Endodermal cell (in vitro differentiated cells): ENCODE data around the gene CXCL6. TPM values are rescaled to one million over a fixed set of nuclear protein-coding genes. Genes with fewer than 3 reads are reported as not detected.

ENCODE experiments used
- DNase-seq: peaks from one replicate; pipeline ENCODE4 v3.0.0-alpha.2; 2017
- H3K27ac ChIP-seq: 2 replicates; pipeline ENCODE4 v1.5.1; 2013; ENCODE audit warnings: mild to moderate bottlenecking, low read depth, low read length, moderate library complexity
- H3K27me3 ChIP-seq: 2 replicates; pipeline ENCODE4 v1.6.1; 2013; ENCODE audit warnings: mild to moderate bottlenecking, low read length, moderate library complexity; ENCODE audit not compliant: insufficient read depth, control insufficient read depth, poor library complexity, severe bottlenecking
- H3K36me3 ChIP-seq: 2 replicates; pipeline ENCODE4 v1.7.0; 2013; ENCODE audit warnings: mild to moderate bottlenecking, low read length, moderate library complexity; ENCODE audit not compliant: control insufficient read depth, insufficient read depth
- H3K4me1 ChIP-seq: one replicate; pipeline ENCODE4 v1.7.0; 2013; ENCODE audit warnings: low read length; ENCODE audit not compliant: control insufficient read depth, insufficient read depth
- H3K4me3 ChIP-seq: 2 replicates; pipeline ENCODE4 v1.5.1; 2013; ENCODE audit warnings: mild to moderate bottlenecking, low read length, moderate library complexity
- H3K9ac ChIP-seq: 2 replicates; pipeline ENCODE4 v1.6.1; 2013; ENCODE audit warnings: mild to moderate bottlenecking, low read length, moderate library complexity; ENCODE audit not compliant: poor library complexity, severe bottlenecking; ENCODE audit errors: extremely low read depth
- H3K9me3 ChIP-seq: 2 replicates; pipeline ENCODE4 v1.6.1; 2013; ENCODE audit warnings: mild to moderate bottlenecking, low read length, moderate library complexity; ENCODE audit not compliant: control insufficient read depth
- H3K27ac Mint-ChIP-seq: 2 replicates; pipeline ENCODE4 v1.8.0; 2020; ENCODE audit warnings: mixed read lengths
- H3K27me3 Mint-ChIP-seq: 2 replicates; pipeline ENCODE4 v1.8.0; 2021; ENCODE audit warnings: mild to moderate bottlenecking, mixed read lengths; ENCODE audit not compliant: insufficient read depth
- H3K36me3 Mint-ChIP-seq: 2 replicates; pipeline ENCODE4 v1.8.0; 2020; ENCODE audit warnings: low read depth, mixed read lengths
- H3K4me1 Mint-ChIP-seq: 2 replicates; pipeline ENCODE4 v1.8.0; 2020; ENCODE audit warnings: mixed read lengths
- H3K4me3 Mint-ChIP-seq: 2 replicates; pipeline ENCODE4 v1.8.0; 2020; ENCODE audit warnings: mild to moderate bottlenecking, moderate library complexity, mixed read lengths
- H3K9me3 Mint-ChIP-seq: 2 replicates; pipeline ENCODE4 v1.8.0; 2020; ENCODE audit warnings: mild to moderate bottlenecking, mixed read lengths
- WGBS, 2 experiments: methylation state at CpG; one replicate each; pipeline versions ENCODE4 v1.1.5 to v1.1.7; 2013; ENCODE audit warnings: missing lambda C conversion rate in 2 of 2, mixed read lengths in 1 of 2; ENCODE audit not compliant: insufficient coverage in 1 of 2, insufficient read length in 1 of 2; 5-methylcytosine and 5-hydroxymethylcytosine counted together
- total RNA-seq, 2 donors: library from RNA; stranded (reverse); fragmentation: NEBNext Ultra II Directional in 1 of 2; extraction: Animal tissue kit (Norgen Biotek cat#: 25700) in 1 of 2; gene quantifications; 2 replicates in 1 of 2; 3 replicates in 1 of 2; pipeline ENCODE4 v1.2.1, GENCODE V29; 2021
- TF ChIP-seq, protein P1 (sequence below): fragments of 200-600 bp; sonication (generic); conservative IDR thresholded peaks from 2 replicates; pipeline ENCODE4 v1.5.0; 2021; ENCODE audit warnings: antibody characterized with exemption, mild to moderate bottlenecking

The CXCL6 gene
- total RNA-seq, 2 donors from 2014 or later, result 0.46 to 1.2 TPM

DNA sequence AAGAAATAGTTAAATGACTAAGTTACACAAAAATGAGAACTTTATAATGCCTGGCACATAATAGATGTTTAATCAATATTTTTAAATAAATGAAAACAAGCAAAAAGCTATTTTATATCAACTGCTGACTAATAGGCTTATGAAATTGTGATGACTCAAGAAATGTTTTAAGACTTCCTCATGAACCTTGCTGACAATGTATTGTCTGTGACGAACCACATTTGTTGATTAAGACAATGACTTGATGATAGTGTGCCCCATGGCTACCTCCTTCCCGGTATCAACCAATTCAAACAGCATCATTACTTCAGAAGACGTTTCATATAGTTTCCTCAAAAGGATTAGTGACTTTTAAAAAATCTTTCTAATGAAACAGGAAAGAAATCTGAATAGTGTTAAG lies 7.9 kb downstream of the CXCL6 start:
- no peaks in the 10 kb centered on the region for H3K36me3 ChIP-seq
- no peak for DNase-seq
- H3K9me3 Mint-ChIP-seq, result no peaks in the 10 kb centered on the region
- no peak overlapping the region for H3K27ac Mint-ChIP-seq
- H3K4me3 Mint-ChIP-seq, result no peak overlapping the region
- peaks cover 30% of the 10 kb centered on the region for H3K27me3 Mint-ChIP-seq
- WGBS, 2 experiments, result 43 to 60% methylated on average over 1 to 3 of the region's 3 CpGs
- TF ChIP-seq, protein P1, sequence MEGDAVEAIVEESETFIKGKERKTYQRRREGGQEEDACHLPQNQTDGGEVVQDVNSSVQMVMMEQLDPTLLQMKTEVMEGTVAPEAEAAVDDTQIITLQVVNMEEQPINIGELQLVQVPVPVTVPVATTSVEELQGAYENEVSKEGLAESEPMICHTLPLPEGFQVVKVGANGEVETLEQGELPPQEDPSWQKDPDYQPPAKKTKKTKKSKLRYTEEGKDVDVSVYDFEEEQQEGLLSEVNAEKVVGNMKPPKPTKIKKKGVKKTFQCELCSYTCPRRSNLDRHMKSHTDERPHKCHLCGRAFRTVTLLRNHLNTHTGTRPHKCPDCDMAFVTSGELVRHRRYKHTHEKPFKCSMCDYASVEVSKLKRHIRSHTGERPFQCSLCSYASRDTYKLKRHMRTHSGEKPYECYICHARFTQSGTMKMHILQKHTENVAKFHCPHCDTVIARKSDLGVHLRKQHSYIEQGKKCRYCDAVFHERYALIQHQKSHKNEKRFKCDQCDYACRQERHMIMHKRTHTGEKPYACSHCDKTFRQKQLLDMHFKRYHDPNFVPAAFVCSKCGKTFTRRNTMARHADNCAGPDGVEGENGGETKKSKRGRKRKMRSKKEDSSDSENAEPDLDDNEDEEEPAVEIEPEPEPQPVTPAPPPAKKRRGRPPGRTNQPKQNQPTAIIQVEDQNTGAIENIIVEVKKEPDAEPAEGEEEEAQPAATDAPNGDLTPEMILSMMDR, result no peak
- peaks cover 22% of the 10 kb centered on the region for H3K4me1 Mint-ChIP-seq
- no peak overlapping the region for H3K27ac ChIP-seq
- no peaks in the 10 kb centered on the region for H3K36me3 Mint-ChIP-seq
- no peaks in the 10 kb centered on the region for H3K9me3 ChIP-seq
- H3K4me3 ChIP-seq, result peak overlapping the region; percentile 16
- no peaks in the 10 kb centered on the region for H3K4me1 ChIP-seq
- no peak overlapping the region for H3K9ac ChIP-seq
- peaks cover 4% of the 10 kb centered on the region for H3K27me3 ChIP-seq

GRCh38 chr4:73844806-73845205 lies 8.3 kb downstream of the CXCL6 start:
- Mint-ChIP-seq H3K27me3 (peaks cover 26% of the 10 kb centered on the region), H3K4me3 (no peak overlapping the region), H3K9me3 (no peaks in the 10 kb centered on the region), H3K4me1 (peaks cover 22% of the 10 kb centered on the region), H3K36me3 (no peaks in the 10 kb centered on the region), H3K27ac (no peak overlapping the region)
- no peaks in the 10 kb centered on the region for H3K27me3 ChIP-seq
- H3K9me3 ChIP-seq, result no peaks in the 10 kb centered on the region
- no peak overlapping the region for H3K9ac ChIP-seq
- 38 to 40% methylated on average over 1 of the region's 2 CpGs for WGBS, 2 experiments
- peak overlapping the region; percentile 16 for H3K4me3 ChIP-seq
- H3K36me3 ChIP-seq, result no peaks in the 10 kb centered on the region
- TF ChIP-seq, protein P1, result no peak
- H3K27ac ChIP-seq, result no peak overlapping the region
- H3K4me1 ChIP-seq, result no peaks in the 10 kb centered on the region
- no peak for DNase-seq

- Mint-ChIP-seq H3K27ac (no peak overlapping the region), H3K27me3 (peaks cover 34% of the 10 kb centered on the region), H3K4me3 (no peak overlapping the region), H3K9me3 (no peaks in the 10 kb centered on the region), H3K4me1 (peaks cover 22% of the 10 kb centered on the region), H3K36me3 (no peaks in the 10 kb centered on the region)
- TF ChIP-seq, protein P1, result no peak
- no peak for DNase-seq
- Histone ChIP-seq H3K27ac (no peak overlapping the region), H3K9ac (no peak overlapping the region), H3K4me3 (no peak overlapping the region), H3K9me3 (no peaks in the 10 kb centered on the region), H3K36me3 (no peaks in the 10 kb centered on the region), H3K4me1 (no peaks in the 10 kb centered on the region), H3K27me3 (no peaks in the 10 kb centered on the region)
- WGBS, 2 experiments, result 97% methylated on average over 3 of the region's 3 CpGs; no CpG with 5 or more reads in 1 of the 2 experiments
Measured at GRCh38 chr4:73847526-73848182, 11.2 kb downstream of the CXCL6 start.
